Neural progenitor cell (in vitro differentiated cells): ENCODE results near the gene TM9SF2. TPM values are rescaled to one million over a fixed set of nuclear protein-coding genes. Genes with fewer than 3 reads are reported as not detected.

Source experiments
- DNase-seq: peaks from one replicate; pipeline ENCODE4 v3.0.0-alpha.2; 2016; ENCODE audit warnings: low spot score
- H2AFZ ChIP-seq: fragments of 200-600 bp; sonication (generic); replicated peaks from 2 replicates; pipeline ENCODE4 v1.6.1; 2016; ENCODE audit warnings: antibody characterized with exemption
- H3F3A ChIP-seq: fragments of 200-600 bp; sonication (generic); 2 replicates; pipeline ENCODE4 v1.6.1; 2016; ENCODE audit warnings: antibody characterized with exemption, low read depth
- H3K27ac ChIP-seq: fragments of 200-600 bp; sonication (generic); 2 replicates; pipeline ENCODE4 v1.5.1; 2016; ENCODE audit warnings: mild to moderate bottlenecking
- H3K27me3 ChIP-seq: fragments of 200-600 bp; sonication (generic); 2 replicates; pipeline ENCODE4 v1.6.1; 2016; ENCODE audit warnings: mild to moderate bottlenecking, moderate library complexity
- H3K36me3 ChIP-seq: fragments of 200-600 bp; sonication (generic); 2 replicates; pipeline ENCODE4 v1.5.1; 2016
- H3K4me1 ChIP-seq: fragments of 200-600 bp; sonication (generic); 2 replicates; pipeline ENCODE4 v1.6.1; 2016; ENCODE audit warnings: mixed run types
- H3K4me2 ChIP-seq: fragments of 200-600 bp; sonication (generic); 2 replicates; pipeline ENCODE4 v1.6.1; 2016
- H3K4me3 ChIP-seq: fragments of 200-600 bp; sonication (generic); 2 replicates; pipeline ENCODE4 v1.5.1; 2016
- H3K79me2 ChIP-seq: fragments of 200-600 bp; sonication (generic); 2 replicates; pipeline ENCODE4 v1.6.1; 2016; ENCODE audit warnings: low read depth
- H3K9ac ChIP-seq: fragments of 200-600 bp; sonication (generic); 2 replicates; pipeline ENCODE4 v1.6.1; 2016
- H3K9me3 ChIP-seq: fragments of 200-600 bp; sonication (generic); 2 replicates; pipeline ENCODE4 v1.5.1; 2016; ENCODE audit warnings: low read depth
- H4K20me1 ChIP-seq: fragments of 200-600 bp; sonication (generic); 2 replicates; pipeline ENCODE4 v1.6.1; 2016; ENCODE audit warnings: low read depth
- H3K27ac Mint-ChIP-seq: 3 replicates; pipeline ENCODE4 v1.8.0; 2021; ENCODE audit warnings: mixed read lengths
- H3K27me3 Mint-ChIP-seq: 2 replicates; pipeline ENCODE4 v1.8.0; 2022; ENCODE audit warnings: low read depth, mild to moderate bottlenecking, inconsistent platforms, moderate library complexity, mixed read lengths; ENCODE audit not compliant: insufficient read depth
- H3K36me3 Mint-ChIP-seq: 3 replicates; pipeline ENCODE4 v1.8.0; 2021; ENCODE audit warnings: mixed read lengths
- H3K4me1 Mint-ChIP-seq: 3 replicates; pipeline ENCODE4 v1.8.0; 2021; ENCODE audit warnings: mixed read lengths
- H3K4me3 Mint-ChIP-seq: 3 replicates; pipeline ENCODE4 v1.8.0; 2021; ENCODE audit warnings: mild to moderate bottlenecking, moderate library complexity, mixed read lengths
- H3K9me3 Mint-ChIP-seq: 3 replicates; pipeline ENCODE4 v1.8.0; 2020; ENCODE audit warnings: mixed read lengths
- CTCF ChIP-seq: fragments of 200-600 bp; sonication (generic); IDR thresholded peaks from 2 replicates; pipeline ENCODE4 v1.5.1; 2017; ENCODE audit warnings: antibody characterized with exemption, mild to moderate bottlenecking
- EZH2 ChIP-seq: fragments of 200-600 bp; sonication (generic); IDR thresholded peaks from 2 replicates; pipeline ENCODE4 v1.6.1; 2017; ENCODE audit warnings: antibody characterized with exemption, mild to moderate bottlenecking, moderate library complexity
- EZH2phosphoT487 ChIP-seq: fragments of 200-600 bp; sonication (generic); IDR thresholded peaks from 2 replicates; pipeline ENCODE4 v1.6.1; 2017; ENCODE audit warnings: antibody characterized with exemption
- total RNA-seq: library from RNA; depleted of rRNA; stranded (reverse); fragments of >200 nt; gene quantifications from 2 replicates; pipeline ENCODE4 v1.2.3, GENCODE V29; 2015; ENCODE audit warnings: low replicate concordance

TM9SF2 gene
- total RNA-seq, 1 donor from 2014 or later: 128 TPM

- no peak overlapping the region for H3K4me3 ChIP-seq
- H3K9me3 ChIP-seq: no peaks in the 10 kb centered on the region
- Mint-ChIP-seq H3K4me3 (no peak overlapping the region), H3K36me3 (peaks cover 9% of the 10 kb centered on the region), H3K27me3 (no peaks in the 10 kb centered on the region), H3K27ac (no peak overlapping the region), H3K4me1 (peaks cover 3% of the 10 kb centered on the region), H3K9me3 (peaks cover 15% of the 10 kb centered on the region)
- no peaks in the 10 kb centered on the region for H3K27me3 ChIP-seq
- H2AFZ ChIP-seq: no peak overlapping the region
- no peaks in the 10 kb centered on the region for H3F3A ChIP-seq
- TF ChIP-seq EZH2phosphoT487 (no peak), EZH2 (no peak), CTCF (no peak)
- H4K20me1 ChIP-seq: no peaks in the 10 kb centered on the region
- no peaks in the 10 kb centered on the region for H3K36me3 ChIP-seq
- no peak overlapping the region for H3K9ac ChIP-seq
- no peak overlapping the region for H3K4me2 ChIP-seq
- DNase-seq: no peak
- H3K79me2 ChIP-seq: no peaks in the 10 kb centered on the region
- no peaks in the 10 kb centered on the region for H3K4me1 ChIP-seq
- H3K27ac ChIP-seq: no peak overlapping the region
Observed at GRCh38 chr13:99572131-99572530, 70.9 kb downstream of the TM9SF2 start.

- Histone ChIP-seq H3K27me3 (no peaks in the 10 kb centered on the region), H3K4me1 (no peaks in the 10 kb centered on the region), H3K36me3 (no peaks in the 10 kb centered on the region), H3K4me2 (no peak overlapping the region), H3K9ac (no peak overlapping the region), H3F3A (no peaks in the 10 kb centered on the region), H3K9me3 (no peaks in the 10 kb centered on the region), H4K20me1 (no peaks in the 10 kb centered on the region), H3K79me2 (no peaks in the 10 kb centered on the region), H3K4me3 (no peak overlapping the region), H2AFZ (no peak overlapping the region), H3K27ac (no peak overlapping the region)
- peaks cover 9% of the 10 kb centered on the region for H3K36me3 Mint-ChIP-seq
- H3K4me3 Mint-ChIP-seq: no peak overlapping the region
- TF ChIP-seq CTCF: no peak
- no peak for TF ChIP-seq EZH2phosphoT487
- TF ChIP-seq EZH2: no peak
- no peak for DNase-seq
- H3K27ac Mint-ChIP-seq: peak overlapping the region; percentile 85
- H3K9me3 Mint-ChIP-seq: peaks cover 15% of the 10 kb centered on the region
- peaks cover 3% of the 10 kb centered on the region for H3K4me1 Mint-ChIP-seq
- no peaks in the 10 kb centered on the region for H3K27me3 Mint-ChIP-seq
Observed at GRCh38 chr13:99572921-99573320, 71.6 kb downstream of the TM9SF2 start.

- no peaks in the 10 kb centered on the region for H4K20me1 ChIP-seq
- no peaks in the 10 kb centered on the region for H3K4me1 ChIP-seq
- no peak for DNase-seq
- no peaks in the 10 kb centered on the region for H3F3A ChIP-seq
- no peaks in the 10 kb centered on the region for H3K9me3 ChIP-seq
- no peak overlapping the region for H2AFZ ChIP-seq
- no peak overlapping the region for H3K4me3 ChIP-seq
- no peak overlapping the region for H3K9ac ChIP-seq
- Mint-ChIP-seq H3K27me3 (peaks cover 2% of the 10 kb centered on the region), H3K4me1 (peaks cover 15% of the 10 kb centered on the region), H3K36me3 (peaks cover 2% of the 10 kb centered on the region), H3K27ac (no peak overlapping the region), H3K9me3 (peaks cover 2% of the 10 kb centered on the region), H3K4me3 (no peak overlapping the region)
- TF ChIP-seq CTCF (no peak), EZH2phosphoT487 (no peak), EZH2 (no peak)
- no peaks in the 10 kb centered on the region for H3K79me2 ChIP-seq
- no peak overlapping the region for H3K27ac ChIP-seq
- no peaks in the 10 kb centered on the region for H3K36me3 ChIP-seq
- H3K27me3 ChIP-seq: no peaks in the 10 kb centered on the region
- no peak overlapping the region for H3K4me2 ChIP-seq
Observed at GRCh38 chr13:99575376-99576120, 74.3 kb downstream of the TM9SF2 start.
